Transverse colon (tissue), 4 donors: ENCODE data around the gene PTPRE. TPM values are rescaled to one million over a fixed set of nuclear protein-coding genes. Genes with fewer than 3 reads are reported as not detected.

Source experiments
- DNase-seq: peaks from one replicate; pipeline ENCODE4 v3.0.0-alpha.2; 2019
- H3K27ac ChIP-seq, 4 donors: fragments of 200-600 bp; sonication (generic); 2 replicates each; pipeline ENCODE4 v1.5.1; 2016 to 2018; ENCODE audit warnings: inconsistent platforms in 4 of 4
- H3K27me3 ChIP-seq: fragments of 200-600 bp; sonication (generic); 2 replicates; pipeline ENCODE4 v1.5.1; 2017; ENCODE audit warnings: inconsistent platforms
- H3K36me3 ChIP-seq, 4 donors: fragments of 200-600 bp; sonication (generic); 2 replicates each; pipeline ENCODE4 v1.5.1; 2017 to 2019; ENCODE audit warnings: inconsistent platforms in 4 of 4
- H3K4me1 ChIP-seq, 4 donors: fragments of 200-600 bp; sonication (generic); 2 replicates each; pipeline ENCODE4 v1.5.1; 2017 to 2020; ENCODE audit warnings: inconsistent platforms in 4 of 4
- H3K4me3 ChIP-seq, 4 donors: fragments of 200-600 bp; sonication (generic); 1 replicate in 1 of 4; 2 replicates in 3 of 4; pipeline versions ENCODE4 v1.5.1 to v1.6.1; 2017 to 2019; ENCODE audit warnings: inconsistent platforms in 4 of 4
- H3K9me3 ChIP-seq, 2 donors: fragments of 200-600 bp; sonication (generic); 2 replicates each; pipeline ENCODE4 v1.5.1; 2017 to 2019; ENCODE audit warnings: inconsistent platforms in 2 of 2
- CTCF ChIP-seq, 5 experiments: fragments of 200-600 bp in 3 of 5; fragments of 450-650 bp in 2 of 5; sonication (generic) in 3 of 5; IDR thresholded peaks; 1 replicate in 2 of 5; 2 replicates in 3 of 5; pipeline ENCODE4 v1.5.1; 2016 to 2017; ENCODE audit warnings: antibody characterized with exemption in 5 of 5, inconsistent platforms in 3 of 5, mild to moderate bottlenecking in 2 of 5, moderate library complexity in 1 of 5
- EP300 ChIP-seq: sonication (generic); formaldehyde crosslinking; IDR thresholded peaks from one replicate; pipeline ENCODE4 v1.6.1; 2017; ENCODE audit warnings: antibody characterized with exemption, low read depth
- POLR2A ChIP-seq: fragments of 450-650 bp; IDR thresholded peaks from one replicate; pipeline ENCODE4 v1.6.1; 2016; ENCODE audit warnings: antibody characterized with exemption, mild to moderate bottlenecking, moderate library complexity
- POLR2AphosphoS5 ChIP-seq, 3 donors: sonication (generic); formaldehyde crosslinking; IDR thresholded peaks; one replicate each; pipeline ENCODE4 v1.6.1; 2016; ENCODE audit warnings: antibody characterized with exemption in 3 of 3
- WGBS, 2 donors: methylation state at CpG; one replicate each; pipeline ENCODE4 v1.1.5; 2018; ENCODE audit warnings: low coverage in 1 of 2; 5-methylcytosine and 5-hydroxymethylcytosine counted together
- in situ Hi-C, 4 donors: fragments of 200-750 bp; cut with MboI; loops; one replicate each; pipeline versions ENCODE4 v1.15.0 to v1.15.1; 2017; ENCODE audit warnings: low sequenced_read_pairs in 3 of 4, low pct_ligation_motif_present in 1 of 4, low pct_unique_long_range_greater_than_20kb in 1 of 4
- intact Hi-C: fragments of 100-400 bp; cut with DNase I; formaldehyde crosslinking; loops from one replicate; pipeline ENCODE4 v1.15.1; 2023; ENCODE audit warnings: low total_unique reads
- total RNA-seq, 4 donors: library from RNA; depleted of rRNA; stranded (reverse); fragments of >200 nt; gene quantifications; one replicate each; pipeline ENCODE4 v1.1.0, GENCODE V29; 2016

PTPRE gene
- total RNA-seq, 4 donors from 2014 or later = 25.7 to 43.6 (median 26.7) TPM

GRCh38 chr10:128018691-128019090 is 111.8 kb downstream of the PTPRE start:
- in situ Hi-C loops = loop anchor here in 2 of 4 donors (10.0 to 25.0 kb wide), 3 partner anchors 106 to 306 kb away; partner anchors contain the start of gene PTPRE (in 2 of the 2)
- H3K27me3 ChIP-seq = no peaks in the 10 kb centered on the region
- no peaks in the 10 kb centered on the region for H3K4me1 ChIP-seq
- TF ChIP-seq POLR2AphosphoS5 (IDR thresholded peaks at IDR 0.05) (no peak), EP300 (no peak), CTCF (IDR thresholded peaks at IDR 0.05) (no peak), POLR2A (no peak)
- no peaks in the 10 kb centered on the region for H3K36me3 ChIP-seq
- H3K9me3 ChIP-seq = no peaks in the 10 kb centered on the region
- no peak for DNase-seq
- H3K4me3 ChIP-seq = no peak overlapping the region
- intact Hi-C loops = no loop called here
- WGBS, 2 donors = 65% methylated on average over 2 of the region's 2 CpGs; no CpG with 5 or more reads in 1 of the 2 donors
- no peak overlapping the region for H3K27ac ChIP-seq

GRCh38 chr10:128022261-128023196 is 115.6 kb downstream of the PTPRE start:
- Histone ChIP-seq H3K36me3 (no peaks in the 10 kb centered on the region), H3K27ac (no peak overlapping the region), H3K9me3 (no peaks in the 10 kb centered on the region), H3K4me3 (no peak overlapping the region), H3K4me1 (no peaks in the 10 kb centered on the region), H3K27me3 (no peaks in the 10 kb centered on the region)
- no peak for DNase-seq
- intact Hi-C loops (no loop called here), in situ Hi-C loops (loop anchor here in 1 of 4 donors (25.0 kb wide), 2 partner anchors 110 to 310 kb away; partner anchors contain the start of gene PTPRE)
- 79 to 90% methylated on average over 3 to 18 of the region's 19 CpGs for WGBS, 2 donors
- TF ChIP-seq POLR2AphosphoS5 (IDR thresholded peaks at IDR 0.05) = no peak
- TF ChIP-seq EP300 = no peak
- TF ChIP-seq CTCF (IDR thresholded peaks at IDR 0.05) = no peak
- TF ChIP-seq POLR2A = no peak

- intact Hi-C loops = no loop called here
- TF ChIP-seq POLR2AphosphoS5 (IDR thresholded peaks at IDR 0.05) (no peak), POLR2A (no peak), CTCF (IDR thresholded peaks at IDR 0.05) (no peak), EP300 (no peak)
- Histone ChIP-seq H3K4me3 (no peak overlapping the region), H3K4me1 (no peaks in the 10 kb centered on the region), H3K9me3 (no peaks in the 10 kb centered on the region), H3K36me3 (no peaks in the 10 kb centered on the region), H3K27ac (no peak overlapping the region), H3K27me3 (no peaks in the 10 kb centered on the region)
- in situ Hi-C loops = loop anchor here in 1 of 4 donors (25.0 kb wide), 2 partner anchors 112 to 312 kb away; partner anchors contain the start of gene PTPRE
- WGBS, 2 donors = 84 to 100% methylated on average over 2 to 8 of the region's 8 CpGs
- DNase-seq = no peak
Measured at GRCh38 chr10:128024426-128024825, 117.5 kb downstream of the PTPRE start.

GRCh38 chr10:128025437-128025836 is 118.5 kb downstream of the PTPRE start:
- whole genome bisulfite sequencing, 2 donors = 88 to 93% methylated on average over 3 to 7 of the region's 8 CpGs
- Histone ChIP-seq H3K4me3 (no peak overlapping the region), H3K27me3 (no peaks in the 10 kb centered on the region), H3K27ac (no peak overlapping the region), H3K9me3 (no peaks in the 10 kb centered on the region), H3K4me1 (no peaks in the 10 kb centered on the region), H3K36me3 (no peaks in the 10 kb centered on the region)
- intact Hi-C loops (no loop called here), in situ Hi-C loops (no loop called here)
- DNase-seq = no peak
- TF ChIP-seq POLR2AphosphoS5 (IDR thresholded peaks at IDR 0.05) (no peak), EP300 (no peak), CTCF (IDR thresholded peaks at IDR 0.05) (no peak), POLR2A (no peak)
